ENCODE measurements around the gene FUS.

- no peak for TF ChIP-seq CTCF (IDR thresholded peaks at IDR 0.05 in 8 of 11, conservative IDR thresholded peaks at IDR 0.05 in 3 of 11)
- peak in 1 of 3 donors; percentile 51 for TF ChIP-seq POLR2AphosphoS5 (IDR thresholded peaks at IDR 0.05)
- TF ChIP-seq POLR2A (IDR thresholded peaks at IDR 0.05) = no peak
Observed at GRCh38 chr16:31184888-31185287, 4.9 kb downstream of the FUS start.
